Measurements from ENCODE around the gene CADM4. TPM values are rescaled to one million over a fixed set of nuclear protein-coding genes. Genes with fewer than 3 reads are reported as not detected.
A peak's percentile ranks its signal among the peaks of the same experiment; 100 is the strongest.
"Not testable (repeated sequence)": the region's sequence is repeated elsewhere in the genome, so short reads cannot be mapped to it uniquely, and the experiment has no call there.

Gene CADM4
- total RNA-seq, 1 donor from 2014 or later: 9.7 TPM

GRCh38 chr19:43638214-43638994 is 1.2 kb downstream of the CADM4 start:
- intact Hi-C loops (cut with DNase I): no loop called here
- DNase-seq (ENCODE audit: missing footprints) (no peak), ATAC-seq (no peak)

- DNase-seq (ENCODE audit: missing footprints) (no peak), ATAC-seq (no peak)
- intact Hi-C loops (cut with DNase I): no loop called here
These were observed 3.4 kb downstream of the CADM4 start for GRCh38 chr19:43636121-43636683.

GRCh38 chr19:43635561-43635940 is 4.1 kb downstream of the CADM4 start:
- intact Hi-C loops (cut with DNase I); ATAC-seq: not testable (repeated sequence)

GRCh38 chr19:43634872-43635560 is 4.6 kb downstream of the CADM4 start:
- ATAC-seq: no peak
- no peak for DNase-seq (ENCODE audit: missing footprints)
- intact Hi-C loops (cut with DNase I): no loop called here

More at GRCh38 chr19:43635561-43635940, 4.1 kb downstream of the CADM4 start:
- DNase-seq (ENCODE audit: missing footprints): not testable (repeated sequence)

- intact Hi-C loops (cut with DNase I): no loop called here
These were observed 5.2 kb downstream of the CADM4 start for GRCh38 chr19:43634506-43634871.

GRCh38 chr19:43634068-43634467 is 5.6 kb downstream of the CADM4 start:
- intact Hi-C loops (cut with DNase I): no loop called here
- DNase-seq (ENCODE audit: missing footprints) (no peak), ATAC-seq (no peak)

More at GRCh38 chr19:43634506-43634871, 5.2 kb downstream of the CADM4 start:
- no peak for ATAC-seq
- DNase-seq (ENCODE audit: missing footprints): no peak

GRCh38 chr19:43633520-43633919 is 6.1 kb downstream of the CADM4 start:
- DNase-seq (ENCODE audit: missing footprints) (no peak), ATAC-seq (no peak)
- intact Hi-C loops (cut with DNase I): no loop called here

- DNase-seq (ENCODE audit: missing footprints) (no peak), ATAC-seq (no peak)
- intact Hi-C loops (cut with DNase I): no loop called here
These were observed 8.2 kb downstream of the CADM4 start for GRCh38 chr19:43631491-43631890.

- ATAC-seq: no peak
- DNase-seq (ENCODE audit: missing footprints): no peak
- intact Hi-C loops (cut with DNase I): no loop called here
These were observed 10.9 kb downstream of the CADM4 start for GRCh38 chr19:43628646-43629326.

- DNase-seq (ENCODE audit: missing footprints) (no peak), ATAC-seq (no peak)
- intact Hi-C loops (cut with DNase I): no loop called here
These were observed 12.8 kb downstream of the CADM4 start for GRCh38 chr19:43626838-43627237.

GRCh38 chr19:43625918-43626579 is 13.6 kb downstream of the CADM4 start:
- intact Hi-C loops (cut with DNase I): no loop called here
- no peak for ATAC-seq
- no peak for DNase-seq (ENCODE audit: missing footprints)

GRCh38 chr19:43624933-43625332 is 14.7 kb downstream of the CADM4 start:
- intact Hi-C loops (cut with DNase I): no loop called here
- ATAC-seq (no peak), DNase-seq (ENCODE audit: missing footprints) (peak; percentile 83)

GRCh38 chr19:43623889-43624670 is 15.6 kb downstream of the CADM4 start:
- intact Hi-C loops (cut with DNase I): no loop called here
- ATAC-seq: no peak

GRCh38 chr19:43622956-43623355 is 16.7 kb downstream of the CADM4 start:
- ATAC-seq (no peak), DNase-seq (ENCODE audit: missing footprints) (no peak)
- intact Hi-C loops (cut with DNase I): no loop called here

More at GRCh38 chr19:43623889-43624670, 15.6 kb downstream of the CADM4 start:
- DNase-seq (ENCODE audit: missing footprints): no peak

GRCh38 chr19:43622070-43622469 is 17.6 kb downstream of the CADM4 start:
- intact Hi-C loops (cut with DNase I): no loop called here
- ATAC-seq: no peak
- no peak for DNase-seq (ENCODE audit: missing footprints)

GRCh38 chr19:43620061-43621001 is 19.3 kb downstream of the CADM4 start:
- ATAC-seq: no peak
- intact Hi-C loops (cut with DNase I): no loop called here
- peak; percentile 94 for DNase-seq (ENCODE audit: missing footprints)
